ENCODE results near the gene OR6C2. TPM values are rescaled to one million over a fixed set of nuclear protein-coding genes. Genes with fewer than 3 reads are reported as not detected.
"Not testable (repeated sequence)": the region's sequence is repeated elsewhere in the genome, so short reads cannot be mapped to it uniquely, and the experiment has no call there.

OR6C2 gene
- total RNA-seq, 2 donors from 2014 or later, result not detected

DNA sequence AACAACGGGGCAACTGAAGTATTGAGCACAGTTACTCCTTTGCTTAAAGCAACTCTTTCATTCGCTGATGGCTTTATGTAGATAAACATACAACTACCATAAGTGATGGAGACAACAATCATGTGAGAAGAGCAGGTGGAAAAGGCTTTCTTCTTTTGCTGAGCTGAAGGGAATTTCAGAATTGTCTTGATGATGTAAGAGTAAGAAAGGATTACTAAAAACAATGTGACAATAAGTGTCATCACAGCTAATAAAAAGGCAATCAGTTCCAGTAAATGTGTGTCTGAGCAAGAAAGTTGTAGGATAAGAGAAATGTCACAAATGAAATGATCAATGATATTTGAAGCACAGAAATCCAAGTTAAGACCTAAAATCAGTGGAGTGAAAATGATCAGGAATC is 25.4 kb downstream of the OR6C2 start:
- DNase-seq (ENCODE audit: low spot score), result no peak
- intact Hi-C loops (cut with DNase I), result no loop called here

- intact Hi-C loops (cut with DNase I), result no loop called here
- no peak for DNase-seq (ENCODE audit: low spot score)
Observed at GRCh38 chr12:55470088-55470829, 26.4 kb downstream of the OR6C2 start, which contains the start of gene OR6C70. Gene OR6C70 (minus strand): TSS chr12:55470138. CDS start chr12:55470138, 0 bp downstream.

GRCh38 chr12:55472264-55472663 is 28.4 kb downstream of the OR6C2 start:
- intact Hi-C loops (cut with DNase I), result no loop called here
- DNase-seq (ENCODE audit: low spot score), result no peak

DNA sequence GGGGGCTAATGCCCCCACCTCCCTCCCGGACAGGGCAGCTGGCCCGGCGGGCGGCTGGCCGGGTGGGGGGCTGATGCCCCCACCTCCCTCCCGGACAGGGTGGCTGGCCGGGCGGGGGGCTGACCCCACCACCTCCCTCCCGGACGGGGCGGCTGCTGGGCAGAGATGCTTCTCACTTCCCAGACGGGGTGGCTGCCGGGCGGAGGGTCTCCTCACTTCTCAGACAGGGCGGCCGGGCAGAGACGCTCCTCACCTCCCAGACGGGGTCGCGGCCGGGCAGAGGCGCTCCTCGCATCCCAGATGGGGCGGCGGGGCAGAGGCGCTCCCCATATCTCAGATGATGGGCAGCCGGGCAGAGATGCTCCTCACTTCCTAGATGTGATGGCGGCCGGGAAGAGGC is 35.3 kb downstream of the OR6C2 start:
- intact Hi-C loops (cut with DNase I); DNase-seq (ENCODE audit: low spot score): not testable (repeated sequence)

GRCh38 chr12:55484284-55484683 is 40.4 kb downstream of the OR6C2 start:
- DNase-seq (ENCODE audit: low spot score); intact Hi-C loops (cut with DNase I): not testable (repeated sequence)

DNA sequence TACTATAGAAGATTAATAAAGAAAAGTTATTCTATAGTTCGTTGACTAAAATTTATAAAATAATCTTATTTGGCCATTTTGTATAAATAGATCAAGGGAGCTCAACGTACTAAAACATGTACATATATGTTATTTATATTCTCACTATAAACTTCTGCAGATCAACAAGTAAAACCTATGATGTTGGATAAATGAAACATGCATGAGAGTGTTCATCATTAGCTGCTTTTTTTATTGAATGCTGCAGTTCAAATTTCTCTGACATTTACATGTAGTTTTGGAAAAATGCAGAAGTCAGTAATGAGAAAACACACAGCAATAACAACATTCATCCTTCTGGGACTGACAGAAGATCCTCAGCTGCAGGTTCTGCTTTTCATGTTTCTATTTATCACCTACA is 48.2 kb downstream of the OR6C2 start, which contains the start of gene OR6C68:
OR6C68 (plus strand) TSS at position 301 of the 400 bp plus-strand sequence; CDS start at position 301, 0 bp downstream.
- intact Hi-C loops (cut with DNase I), result no loop called here
- DNase-seq (ENCODE audit: low spot score), result no peak

DNA sequence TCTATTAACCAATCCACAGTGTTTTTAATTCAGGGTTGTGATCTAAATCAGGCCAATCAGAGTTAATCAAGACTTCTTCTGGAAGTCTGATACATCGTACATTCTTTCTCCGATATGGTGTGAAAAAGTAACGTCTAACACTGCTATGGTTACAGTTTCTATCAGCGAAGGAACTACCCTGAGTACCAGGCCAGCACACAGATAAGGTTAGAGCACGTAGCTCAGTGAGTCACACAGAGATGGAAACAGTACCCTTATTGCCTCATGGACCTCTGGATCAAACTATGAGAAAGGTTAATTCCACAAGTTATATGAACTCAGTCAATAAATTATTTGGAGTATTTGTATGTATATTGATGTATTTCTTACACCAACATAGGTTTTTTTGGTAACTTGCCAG is 51.6 kb downstream of the OR6C2 start:
- intact Hi-C loops (cut with DNase I), result no loop called here

DNA sequence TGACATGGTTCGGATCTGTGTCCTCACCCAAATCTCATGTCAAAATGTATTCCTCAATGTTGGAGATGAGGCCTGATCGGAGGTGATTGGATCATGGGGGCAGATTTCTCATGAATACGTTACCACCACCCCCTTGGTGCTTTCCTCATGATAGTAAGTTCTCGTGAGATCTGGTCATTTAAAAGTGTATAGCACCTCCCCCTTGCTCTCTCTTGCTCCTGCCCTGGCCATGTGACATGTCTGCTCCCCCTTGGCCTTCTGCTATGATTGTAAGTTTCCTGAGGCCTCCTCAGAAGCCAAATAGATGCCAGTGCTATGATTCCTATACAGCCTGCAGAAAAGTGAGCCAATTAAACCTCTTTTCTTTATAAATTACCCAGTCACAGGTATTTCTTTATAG is 55.4 kb downstream of the OR6C2 start:
- intact Hi-C loops (cut with DNase I), result no loop called here

More for the DNA sequence above, 51.6 kb downstream of the OR6C2 start:
- no peak for DNase-seq (ENCODE audit: low spot score)

DNA sequence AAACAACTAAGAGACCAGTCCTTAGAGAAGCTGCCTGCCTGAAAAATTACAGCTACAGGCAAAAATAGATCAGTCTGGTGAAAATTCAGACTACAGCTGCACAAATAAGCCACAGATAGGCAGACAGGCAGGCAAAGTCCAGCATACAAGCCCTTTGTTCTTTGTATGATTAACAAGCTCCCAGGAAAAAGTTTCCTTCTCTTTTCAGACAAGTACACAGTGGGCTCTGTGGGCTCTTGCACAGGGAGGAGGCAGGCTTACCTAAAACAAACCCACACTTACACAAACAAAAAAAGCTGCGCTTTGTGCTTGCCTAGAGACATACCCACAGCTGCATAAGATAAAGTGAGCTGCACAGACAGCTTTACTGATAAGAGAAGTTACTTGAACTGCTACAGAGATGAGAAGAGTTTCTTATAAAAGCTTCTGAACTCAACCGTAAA is 56.0 kb downstream of the OR6C2 start:
- intact Hi-C loops (cut with DNase I), result no loop called here

More for the DNA sequence above, 55.4 kb downstream of the OR6C2 start:
- no peak for DNase-seq (ENCODE audit: low spot score)

DNA sequence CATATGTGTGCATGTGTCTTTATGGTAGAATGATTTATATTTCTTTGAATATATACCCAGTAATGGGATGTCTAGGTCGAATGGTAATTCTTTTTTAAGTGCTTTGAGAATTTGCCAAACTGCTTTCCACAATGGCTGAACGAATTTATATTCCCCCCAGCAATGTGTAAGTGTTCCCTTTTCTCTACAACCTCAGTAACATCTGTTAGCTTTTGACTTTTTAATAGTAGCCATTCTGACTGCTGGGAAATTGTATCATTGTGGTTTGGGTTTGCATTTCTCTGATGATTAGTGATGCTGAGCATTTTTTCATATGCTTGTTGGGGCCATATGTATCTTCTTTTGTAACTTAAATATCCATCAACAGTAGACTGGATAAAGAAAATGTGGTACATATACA is 57.7 kb downstream of the OR6C2 start:
- intact Hi-C loops (cut with DNase I), result no loop called here
- no peak for DNase-seq (ENCODE audit: low spot score)

More for the DNA sequence above, 56.0 kb downstream of the OR6C2 start:
- DNase-seq (ENCODE audit: low spot score), result no peak

Other genes starting within 250 kb of the OR6C2 start
- not detected for gene OR10A7, start 223.1 kb upstream of the OR6C2 start, total RNA-seq
- not detected for gene OR6C74, start 199.5 kb upstream of the OR6C2 start, total RNA-seq
- not detected for gene OR6C6, start 147.5 kb upstream of the OR6C2 start, total RNA-seq
- not detected for gene OR6C1, start 129.7 kb upstream of the OR6C2 start, total RNA-seq
- not detected for gene OR6C3, start 113.3 kb upstream of the OR6C2 start, total RNA-seq
- not detected for gene OR6C75, start 81.1 kb upstream of the OR6C2 start, total RNA-seq
- gene OR6C65, start 43.5 kb upstream of the OR6C2 start, total RNA-seq, result not detected
- not detected for gene OR6C76, start 17.8 kb upstream of the OR6C2 start, total RNA-seq
- gene OR6C70, start 26.1 kb downstream of the OR6C2 start, total RNA-seq, result not detected
- not detected for gene OR6C68, start 48.3 kb downstream of the OR6C2 start, total RNA-seq
- gene OR6C4, start 105.5 kb downstream of the OR6C2 start, total RNA-seq, result not detected
- not detected for gene OR2AP1, start 128.4 kb downstream of the OR6C2 start, total RNA-seq
- not detected for gene OR10P1, start 192.8 kb downstream of the OR6C2 start, total RNA-seq